ENCODE data around the gene LYL1. TPM values are rescaled to one million over a fixed set of nuclear protein-coding genes. Genes with fewer than 3 reads are reported as not detected.

Gene LYL1
- total and polyA plus RNA-seq, 2 donors (not counting 3 experiments of a cell fraction or from before 2014, with no cell fraction given), result 74.4 to 87.3 TPM

- Histone ChIP-seq H4K20me1 (replicated peaks; ENCODE audit: control insufficient read depth, extremely low read depth, insufficient read depth, low read length) (no peaks in the 10 kb centered on the region), H3K4me2 (ENCODE audit: insufficient read depth, low read length) (no peak overlapping the region), H3K36me3 (ENCODE audit: control insufficient read depth in 2 of 2, extremely low read depth in 1 of 2, insufficient read depth in 2 of 2, low read length in 2 of 2) (peaks cover 0 to 8% of the 10 kb centered on the region in 2 experiments), H3K27ac (ENCODE audit: insufficient read depth, low read depth, low read length) (no peak overlapping the region), H3K27me3 (ENCODE audit: control insufficient read depth in 2 of 2, insufficient read depth in 2 of 2, low read length in 2 of 2) (no peaks in the 10 kb centered on the region), H3K4me1 (ENCODE audit: control insufficient read depth, extremely low read depth, insufficient read depth, low read length) (no peaks in the 10 kb centered on the region), H3K9me3 (replicated peaks; ENCODE audit: control insufficient read depth, insufficient read depth, low read length) (no peaks in the 10 kb centered on the region), H3K79me2 (ENCODE audit: control insufficient read depth, insufficient read depth, low read length) (no peaks in the 10 kb centered on the region), H3K4me3 (replicated peaks in 1 of 3; ENCODE audit: insufficient read depth in 1 of 3, low read depth in 1 of 3, low read length in 3 of 3) (no peak overlapping the region), H3K9me1 (replicated peaks; ENCODE audit: control insufficient read depth, extremely low read depth, insufficient read depth, low read length) (no peaks in the 10 kb centered on the region), H2AFZ (ENCODE audit: low read depth, low read length) (no peak overlapping the region), H3K9ac (replicated peaks; ENCODE audit: extremely low read depth, insufficient read depth, low read length) (no peak overlapping the region)
- dilution Hi-C loops (cut with MboI; ENCODE audit: extremely low pct_ligation_motif_present, low sequenced_read_pairs) (no loop called here), intact Hi-C loops (cut with micrococcal nuclease) (no loop called here)
- TF ChIP-seq GATA2 (IDR thresholded peaks at IDR 0.05; ENCODE audit: insufficient read depth, insufficient read length, low read depth, low read length) (no peak), POLR2A (IDR thresholded peaks at IDR 0.05; ENCODE audit: low read depth, low read length) (no peak), MYC (IDR thresholded peaks at IDR 0.05; ENCODE audit: low read depth, low read length) (no peak), MAX (IDR thresholded peaks at IDR 0.05; ENCODE audit: insufficient read depth, insufficient read length) (no peak), POLR2AphosphoS5 (IDR thresholded peaks at IDR 0.05; ENCODE audit: insufficient read depth, low read depth, low read length) (no peak), JUN (IDR thresholded peaks at IDR 0.05; ENCODE audit: borderline replicate concordance, insufficient read depth, insufficient read length, low read depth) (no peak), EZH2 (IDR thresholded peaks at IDR 0.05; ENCODE audit: borderline replicate concordance, low read depth, low read length, severe bottlenecking) (no peak), CTCF (IDR thresholded peaks at IDR 0.05; ENCODE audit: extremely low read depth in 1 of 2, insufficient read depth in 1 of 2, low read depth in 1 of 2, low read length in 2 of 2) (no peak), FOS (IDR thresholded peaks at IDR 0.05; ENCODE audit: borderline replicate concordance, insufficient read depth, low read length) (no peak)
- CTCF ChIA-PET, result interaction anchor here (0.6 to 2.2 kb wide), 4 partner anchors 11 to 111 kb away, joined by 3 to 9 read pairs (median 6); no protein-coding TSS in a partner anchor
- FAIRE-seq (no peak), DNase-seq (ENCODE audit: low read depth, low spot score) (no peak)
- POLR2A ChIA-PET, result no interaction called here
- no TSS peak for BruUV-seq (replicated peaks)
These were observed 30.3 kb downstream of the LYL1 start for GRCh38 chr19:13072188-13072908.

Data from endothelial cell of umbilical vein (primary cell).